GM18873 (cell line): Measurements from ENCODE around the gene OLFML2A.

Source experiments
- ATAC-seq: cut with Tn5 transposase; IDR thresholded peaks from one replicate; pipeline ENCODE4 v1.9.1; 2021; ENCODE audit warnings: mild to moderate bottlenecking, moderate library complexity, moderate number of reproducible peaks; ENCODE audit not compliant: unreplicated experiment, low FRiP score

The OLFML2A gene

DNA sequence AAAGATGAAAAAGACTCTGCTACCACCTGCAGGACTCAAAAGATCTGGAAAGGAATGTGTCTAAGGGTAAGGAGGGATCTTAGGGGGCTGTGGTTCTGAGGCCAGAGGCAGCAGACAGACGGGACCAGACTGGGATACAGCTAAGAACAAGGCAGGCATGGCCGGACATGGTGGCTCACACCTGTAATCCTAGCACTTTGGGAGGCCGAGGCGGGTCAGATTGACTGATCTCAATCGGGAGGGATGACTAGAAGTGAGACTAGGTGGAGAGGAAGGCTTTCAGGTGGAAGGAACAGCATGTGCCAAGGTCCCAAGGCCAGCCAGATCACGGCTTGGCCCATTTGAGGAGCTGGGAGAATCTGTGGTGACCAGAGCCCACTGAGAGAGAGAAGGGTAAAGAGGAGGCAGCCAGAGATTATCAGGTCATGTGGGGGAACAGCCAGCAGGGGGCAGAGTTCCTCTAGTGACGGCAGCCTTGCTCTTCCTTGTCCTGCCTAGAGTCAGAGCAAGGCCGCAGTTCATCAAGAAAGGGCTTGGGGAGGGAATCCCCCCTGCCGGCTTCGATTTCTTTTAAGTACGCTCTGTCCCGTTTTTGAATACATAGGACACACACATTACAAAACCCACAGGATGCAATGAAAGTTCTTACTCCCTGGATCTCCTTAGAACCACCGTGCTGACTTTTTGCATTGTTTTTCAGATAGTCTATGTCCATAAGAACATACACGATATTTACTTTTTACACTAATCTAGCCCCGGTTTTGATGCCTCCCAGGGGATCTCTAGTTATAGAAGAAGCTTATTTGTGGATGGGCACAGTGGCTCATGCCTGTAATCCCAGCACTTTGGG, 2.6 kb upstream of the OLFML2A start:
- no peak for ATAC-seq

DNA sequence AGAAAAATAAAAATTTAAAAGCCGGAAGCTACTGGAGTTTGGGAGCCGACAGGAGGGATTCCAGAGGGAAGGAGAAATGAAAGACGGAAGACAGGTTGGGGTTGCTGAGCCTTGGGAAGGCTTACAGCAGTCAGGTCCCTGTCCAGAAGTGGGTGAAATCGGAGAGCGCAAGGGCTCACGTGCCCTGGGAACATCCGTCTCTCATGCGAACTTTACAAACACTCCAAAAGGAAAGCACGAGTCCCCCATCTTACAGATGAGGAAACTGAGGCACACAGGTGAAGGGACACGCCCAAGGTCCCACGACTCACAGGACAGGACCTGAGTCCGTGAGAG, 347 bp upstream of the OLFML2A start:
- ATAC-seq = no peak

DNA sequence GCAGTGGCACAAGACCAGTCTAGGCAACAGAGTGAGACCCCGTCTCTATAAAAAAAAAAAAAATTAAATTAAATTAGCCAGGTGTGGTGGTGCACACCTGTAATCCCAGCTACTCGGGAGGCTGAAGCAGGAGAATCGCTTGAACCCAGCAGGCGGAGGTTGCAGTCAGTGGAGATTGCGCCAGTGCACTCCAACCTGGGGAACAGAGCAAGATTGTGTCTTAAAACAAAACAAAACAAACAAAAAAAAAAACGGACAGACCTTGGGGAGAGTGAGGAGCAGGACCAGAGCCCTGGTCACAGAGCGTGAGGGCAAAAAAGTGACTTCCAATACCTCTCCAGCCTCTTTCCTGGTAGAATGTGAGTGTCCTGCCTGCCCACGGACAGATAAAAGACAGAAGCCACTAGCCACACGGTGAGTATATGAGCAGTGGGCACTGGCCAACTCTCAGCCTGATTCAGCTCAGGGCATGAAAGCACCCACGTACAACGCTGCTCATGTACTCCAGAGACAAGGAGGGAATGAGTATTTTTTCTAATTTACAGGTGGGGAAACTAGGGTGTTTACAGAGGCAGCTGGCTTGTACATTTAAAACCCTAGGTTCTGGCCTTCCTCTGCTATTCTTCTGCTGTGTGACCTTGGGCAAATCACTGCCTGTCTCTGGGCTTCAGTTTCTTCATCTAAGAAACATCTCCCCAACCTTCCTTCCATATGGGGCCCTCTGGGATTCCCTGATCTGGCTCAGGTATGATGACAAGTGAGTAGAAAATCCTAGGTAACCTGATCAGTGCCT, 1.8 kb downstream of the OLFML2A start:
- no peak for ATAC-seq

DNA sequence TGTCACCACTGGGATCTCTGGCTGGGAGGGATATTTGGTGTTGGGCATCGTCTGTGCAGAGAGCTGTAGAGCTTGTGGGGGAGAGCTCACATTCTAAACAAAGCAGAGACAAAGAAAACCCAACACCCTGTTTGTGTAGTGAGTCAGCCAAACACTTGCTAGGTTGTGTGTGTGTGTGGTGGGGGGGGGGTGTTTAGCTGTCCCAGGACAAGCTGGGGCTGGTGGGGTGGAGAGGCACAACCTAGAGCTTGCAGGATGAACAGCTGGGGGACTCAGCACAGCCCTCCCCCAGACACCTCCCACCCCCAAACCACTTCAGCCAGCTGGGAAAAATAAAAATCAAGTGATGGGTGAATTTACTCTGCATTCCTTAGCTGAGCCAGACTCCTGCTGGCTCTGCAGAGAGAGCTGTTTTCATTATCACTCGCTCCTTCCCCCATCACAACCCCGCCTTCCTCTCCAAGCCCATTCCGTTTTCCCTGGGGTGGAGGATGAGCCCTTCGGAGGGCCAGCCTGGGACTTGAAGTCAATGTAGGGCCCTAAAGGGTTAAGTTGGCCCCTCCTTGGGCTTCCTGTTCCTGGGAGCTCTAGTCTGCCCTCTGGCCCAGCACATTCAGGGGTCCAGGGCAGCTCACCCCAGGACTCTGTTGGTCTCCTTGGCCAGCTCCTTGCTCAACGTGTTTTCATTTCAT, 2.6 kb downstream of the OLFML2A start:
- no peak for ATAC-seq

DNA sequence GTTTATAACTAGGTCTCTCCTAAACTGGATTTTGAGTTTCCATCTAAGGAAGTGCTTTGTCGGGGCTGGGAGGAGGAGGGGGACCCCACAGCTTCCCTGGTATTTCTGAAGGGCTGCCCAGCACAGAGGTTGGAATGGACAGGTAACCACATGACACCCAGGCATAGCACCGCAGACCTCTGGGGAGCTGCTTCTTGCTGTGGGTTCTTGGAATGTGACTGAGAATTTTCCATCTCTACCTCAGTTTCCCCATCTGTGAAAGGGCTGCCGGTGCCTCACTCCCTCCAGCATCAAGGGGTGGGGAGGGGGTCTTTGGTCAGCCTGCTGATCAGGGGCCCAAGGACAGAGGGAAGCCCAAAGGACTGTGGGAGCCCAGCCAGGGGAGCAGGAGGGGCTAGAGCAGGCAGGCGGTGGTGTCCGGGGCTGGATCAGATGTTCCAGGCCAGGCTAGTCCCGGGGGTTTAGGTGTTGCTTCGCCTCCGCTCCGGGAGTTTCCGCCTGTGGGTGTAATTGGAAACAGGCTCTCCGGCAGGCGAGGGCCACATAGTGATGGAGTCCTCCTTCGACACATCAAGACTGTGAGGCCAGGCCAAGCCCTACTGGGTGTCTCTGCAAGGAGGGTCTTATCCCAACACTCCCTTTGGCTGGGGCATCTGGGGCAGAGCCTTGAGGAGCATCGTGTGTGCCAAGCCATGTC, 3.3 kb downstream of the OLFML2A start:
- ATAC-seq = no peak

DNA sequence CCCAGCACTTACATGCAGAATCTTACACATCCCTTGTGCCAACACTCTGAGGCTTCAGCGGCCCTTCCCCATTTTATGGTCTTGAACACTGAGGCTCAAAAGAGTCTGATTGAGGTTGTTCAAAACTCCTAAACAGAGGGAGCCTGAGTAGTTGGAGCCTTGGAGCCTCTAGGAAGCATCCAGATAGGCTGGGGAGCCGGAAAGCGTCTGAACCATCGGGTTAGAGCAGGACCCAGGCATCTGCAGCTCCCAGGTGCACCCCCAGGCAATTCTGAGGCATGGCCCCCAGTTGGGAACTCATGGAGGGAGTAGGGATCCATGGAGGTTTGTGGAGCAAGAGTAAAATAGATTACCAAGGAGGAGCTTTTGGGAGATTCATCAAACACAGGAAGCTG, 3.8 kb downstream of the OLFML2A start:
- ATAC-seq = no peak

DNA sequence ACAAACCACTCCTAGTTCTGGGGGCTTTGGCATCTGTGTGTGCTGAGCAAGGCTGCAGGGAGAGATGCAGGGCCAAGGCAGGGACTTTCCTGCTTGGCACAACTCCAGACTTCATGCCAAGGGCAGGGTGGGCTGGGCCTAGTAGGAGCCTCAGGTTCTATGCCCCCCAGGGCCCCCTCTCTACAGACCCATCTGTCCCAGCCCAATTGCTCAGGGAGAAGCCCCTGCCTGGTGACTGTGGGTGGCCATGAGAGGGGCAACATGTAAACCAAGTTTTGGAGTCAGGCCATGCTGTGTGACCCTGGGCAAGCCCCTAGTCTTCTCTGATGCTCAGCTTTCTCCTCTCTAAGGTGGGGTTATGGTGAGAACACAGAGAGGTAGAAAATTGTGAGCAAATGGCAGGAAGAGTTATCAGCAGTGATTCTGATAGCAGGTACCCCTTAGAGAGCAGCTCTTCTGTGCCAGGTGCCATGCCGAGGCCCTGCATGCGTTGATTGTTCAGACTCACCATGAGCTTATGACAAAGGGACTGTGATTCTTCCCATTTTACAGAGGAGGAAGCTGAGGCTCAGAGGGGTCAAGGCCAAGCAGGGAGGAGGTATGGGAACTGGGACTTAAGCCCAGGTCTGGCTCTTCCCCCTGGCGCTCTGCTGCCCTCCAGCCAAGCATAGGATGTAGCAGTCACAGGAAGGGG, 5.2 kb downstream of the OLFML2A start:
- ATAC-seq = no peak

- ATAC-seq = no peak
These were observed 6.0 kb downstream of the OLFML2A start for GRCh38 chr9:124782661-124783574.

- ATAC-seq = no peak
These were observed 6.9 kb downstream of the OLFML2A start for GRCh38 chr9:124783830-124784229.

GRCh38 chr9:124784509-124784908, 7.6 kb downstream of the OLFML2A start:
- ATAC-seq = no peak

GRCh38 chr9:124786881-124787573, 10.1 kb downstream of the OLFML2A start:
- ATAC-seq = no peak

GRCh38 chr9:124788542-124789217, 11.7 kb downstream of the OLFML2A start:
- no peak for ATAC-seq

GRCh38 chr9:124789531-124789930, 12.6 kb downstream of the OLFML2A start:
- ATAC-seq = no peak

DNA sequence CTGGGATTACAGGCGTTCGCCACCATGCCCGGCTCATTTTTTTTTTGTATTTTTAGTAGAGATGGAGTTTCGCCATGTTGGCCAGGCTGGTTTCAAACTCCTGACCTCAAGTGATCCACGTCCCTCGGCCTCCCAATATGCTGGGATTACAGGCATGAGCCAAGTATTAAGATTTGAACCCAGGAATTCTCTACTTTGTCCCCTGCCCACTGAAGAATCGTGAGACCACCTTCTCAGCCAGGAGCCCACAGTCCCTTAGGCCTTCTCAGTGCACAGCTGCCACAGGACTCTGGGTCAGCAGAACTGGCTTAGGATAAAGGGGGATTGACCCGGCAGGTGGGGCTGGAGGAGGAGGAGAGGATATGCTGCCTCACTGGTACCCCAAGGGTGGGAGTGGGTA, 13.4 kb downstream of the OLFML2A start:
- ATAC-seq = no peak

DNA sequence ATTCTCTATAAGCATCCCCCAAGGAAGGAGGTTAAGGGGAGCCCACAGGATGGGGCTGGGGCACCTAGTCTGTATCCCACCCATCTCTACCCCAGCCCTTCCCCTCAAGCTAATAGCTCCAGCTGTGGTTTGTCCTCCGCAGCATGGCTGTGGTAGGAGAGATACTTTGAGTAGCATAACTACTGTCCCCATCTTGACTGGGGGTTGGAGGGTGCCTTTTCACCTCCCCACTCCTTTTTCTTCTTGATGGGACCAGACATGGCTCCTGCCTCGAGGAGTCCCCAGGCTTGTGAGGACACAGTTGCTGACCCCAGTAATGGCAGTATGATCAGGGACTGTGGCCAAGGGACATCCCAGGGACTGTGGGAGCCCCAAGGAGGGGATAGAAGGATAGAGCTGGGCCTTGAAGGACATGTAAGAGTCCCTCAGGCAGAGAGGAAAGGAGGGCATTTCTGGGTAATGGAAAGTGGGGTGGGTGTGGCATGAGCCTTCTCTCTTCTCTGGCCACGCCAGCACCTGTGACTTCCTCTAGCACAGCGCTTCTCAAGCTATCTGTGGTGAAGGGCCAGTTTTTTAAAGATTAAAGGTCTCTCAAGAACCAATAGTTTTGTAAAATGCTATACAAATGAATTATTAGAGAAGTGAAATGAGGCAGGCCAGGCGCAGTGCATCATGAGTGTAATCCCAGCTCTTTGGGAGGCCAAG, 14.0 kb downstream of the OLFML2A start:
- ATAC-seq = no peak

DNA sequence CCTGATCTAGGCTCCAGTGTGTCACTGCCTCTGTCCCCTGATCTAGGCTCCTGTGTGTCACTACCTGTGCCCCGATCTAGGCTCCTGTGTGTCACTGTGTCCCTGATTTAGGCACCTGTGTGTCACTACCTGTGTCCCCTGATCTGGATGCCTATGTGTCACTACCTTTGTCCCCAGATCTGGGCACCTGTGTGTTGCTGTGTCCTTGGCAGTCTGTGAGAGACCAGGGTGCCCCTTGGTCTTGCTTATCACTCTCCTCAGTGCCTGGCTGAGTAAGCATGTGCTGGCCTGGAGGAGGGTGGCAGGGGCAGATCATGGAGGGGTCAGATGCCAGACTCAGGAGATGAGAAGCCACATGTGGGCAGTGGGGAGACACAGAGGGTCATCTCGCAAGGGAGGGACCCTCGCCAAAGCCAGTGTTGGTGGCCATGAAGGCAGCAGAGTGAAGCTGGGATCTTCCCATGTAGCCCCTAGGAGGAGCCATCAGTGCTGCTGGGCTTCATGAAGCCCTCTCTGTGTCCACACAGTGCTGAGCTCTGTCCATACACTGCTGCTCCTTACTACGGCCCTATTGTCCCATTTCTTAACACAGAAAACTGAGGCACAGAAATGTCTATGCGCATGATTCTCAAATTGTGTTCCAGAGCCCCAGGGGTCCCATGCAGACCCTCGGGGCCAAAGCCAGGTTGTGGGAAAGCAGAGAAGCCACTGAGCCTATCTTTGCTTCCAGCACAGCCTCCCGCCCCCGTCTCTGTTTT, 15.5 kb downstream of the OLFML2A start:
- no peak for ATAC-seq
